GM12878 (cell line): ENCODE measurements around the gene GALNT16. TPM values are rescaled to one million over a fixed set of nuclear protein-coding genes. Genes with fewer than 3 reads are reported as not detected.
A peak's percentile ranks its signal among the peaks of the same experiment; 100 is the strongest.

Source experiments
- ATF7 ChIP-seq: fragments of 450-650 bp; IDR thresholded peaks from 2 replicates; pipeline ENCODE4 v1.6.1; 2016; ENCODE audit warnings: low read depth, mild to moderate bottlenecking
- POU2F2 ChIP-seq: IDR thresholded peaks from 3 replicates; pipeline ENCODE4 v1.6.1; 2011; ENCODE audit warnings: low read depth, mild to moderate bottlenecking, low read length, borderline replicate concordance
- SUZ12 ChIP-seq: fragments of 200-600 bp; sonication (generic); IDR thresholded peaks from one replicate; pipeline ENCODE4 v1.6.1; 2018; ENCODE audit warnings: antibody characterized with exemption, mild to moderate bottlenecking; ENCODE audit not compliant: unreplicated experiment
- polyA plus RNA-seq, 11 experiments: library from polyadenylated mRNA; depleted of rRNA in 4 of 11; unstranded in 6 of 11; stranded (reverse) in 5 of 11; fragments of >200 nt; fragmentation: Nextera tagmentation in 4 of 11; fragmentation: Illumina TruSeq in 1 of 11; extraction: Ambion mirVana in 4 of 11; extraction: Trizol in 1 of 11; gene quantifications; 1 replicate in 1 of 11; 2 replicates in 10 of 11; pipeline versions ENCODE4 v1.2.1 to v1.2.3, GENCODE V29; 2011 to 2016; ENCODE audit warnings: inconsistent platforms in 2 of 11, missing spikeins in 2 of 11, low read depth in 1 of 11
- total RNA-seq, 4 experiments: library from RNA; depleted of rRNA in 3 of 4; stranded (reverse); fragments of >200 nt in 3 of 4; fragmentation: Illumina TruSeq in 1 of 4; extraction: Trizol in 1 of 4; gene quantifications; 2 replicates each; pipeline versions ENCODE4 v1.2.1 to v1.2.3, GENCODE V29; 2013 to 2021
- TF ChIP-seq, protein P1 (sequence below): IDR thresholded peaks from 2 replicates; pipeline ENCODE4 v1.6.1; 2012; ENCODE audit warnings: improper control_type of control experiment, low read depth, low read length; ENCODE audit not compliant: insufficient replicate concordance
- TF ChIP-seq, protein P2 (sequence below): fragments of 150-350 bp; IDR thresholded peaks from 2 replicates; pipeline ENCODE4 v1.6.1; 2014; ENCODE audit warnings: mild to moderate bottlenecking, low read depth, low read length

The GALNT16 gene
- total and polyA plus RNA-seq, 10 of the 15 experiments (the other 5 are each of a cell fraction or from before 2014, with no cell fraction given): under 0.01 to 0.08 (median 0.03) TPM; not detected in 3

DNA sequence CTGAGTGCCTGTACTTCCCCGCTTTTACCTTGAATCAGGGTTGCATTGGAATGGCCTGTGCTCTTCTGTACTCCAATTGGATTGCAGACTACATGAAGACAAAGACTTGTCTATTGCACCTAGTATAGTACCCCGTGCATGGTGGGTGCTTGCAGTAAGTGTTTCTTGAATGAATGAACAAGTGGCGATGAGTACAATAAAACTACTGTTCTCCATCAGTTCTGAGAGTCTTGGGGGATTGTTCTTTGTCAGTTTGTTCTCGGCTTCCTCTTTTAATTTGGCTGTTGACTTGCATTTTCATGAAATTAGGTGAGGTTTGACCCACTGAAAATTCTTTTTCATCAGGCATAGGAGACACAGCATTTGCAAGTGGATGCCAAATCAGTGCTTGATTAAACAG lies 104.0 kb downstream of the GALNT16 start (continued):
- TF ChIP-seq, protein P1, sequence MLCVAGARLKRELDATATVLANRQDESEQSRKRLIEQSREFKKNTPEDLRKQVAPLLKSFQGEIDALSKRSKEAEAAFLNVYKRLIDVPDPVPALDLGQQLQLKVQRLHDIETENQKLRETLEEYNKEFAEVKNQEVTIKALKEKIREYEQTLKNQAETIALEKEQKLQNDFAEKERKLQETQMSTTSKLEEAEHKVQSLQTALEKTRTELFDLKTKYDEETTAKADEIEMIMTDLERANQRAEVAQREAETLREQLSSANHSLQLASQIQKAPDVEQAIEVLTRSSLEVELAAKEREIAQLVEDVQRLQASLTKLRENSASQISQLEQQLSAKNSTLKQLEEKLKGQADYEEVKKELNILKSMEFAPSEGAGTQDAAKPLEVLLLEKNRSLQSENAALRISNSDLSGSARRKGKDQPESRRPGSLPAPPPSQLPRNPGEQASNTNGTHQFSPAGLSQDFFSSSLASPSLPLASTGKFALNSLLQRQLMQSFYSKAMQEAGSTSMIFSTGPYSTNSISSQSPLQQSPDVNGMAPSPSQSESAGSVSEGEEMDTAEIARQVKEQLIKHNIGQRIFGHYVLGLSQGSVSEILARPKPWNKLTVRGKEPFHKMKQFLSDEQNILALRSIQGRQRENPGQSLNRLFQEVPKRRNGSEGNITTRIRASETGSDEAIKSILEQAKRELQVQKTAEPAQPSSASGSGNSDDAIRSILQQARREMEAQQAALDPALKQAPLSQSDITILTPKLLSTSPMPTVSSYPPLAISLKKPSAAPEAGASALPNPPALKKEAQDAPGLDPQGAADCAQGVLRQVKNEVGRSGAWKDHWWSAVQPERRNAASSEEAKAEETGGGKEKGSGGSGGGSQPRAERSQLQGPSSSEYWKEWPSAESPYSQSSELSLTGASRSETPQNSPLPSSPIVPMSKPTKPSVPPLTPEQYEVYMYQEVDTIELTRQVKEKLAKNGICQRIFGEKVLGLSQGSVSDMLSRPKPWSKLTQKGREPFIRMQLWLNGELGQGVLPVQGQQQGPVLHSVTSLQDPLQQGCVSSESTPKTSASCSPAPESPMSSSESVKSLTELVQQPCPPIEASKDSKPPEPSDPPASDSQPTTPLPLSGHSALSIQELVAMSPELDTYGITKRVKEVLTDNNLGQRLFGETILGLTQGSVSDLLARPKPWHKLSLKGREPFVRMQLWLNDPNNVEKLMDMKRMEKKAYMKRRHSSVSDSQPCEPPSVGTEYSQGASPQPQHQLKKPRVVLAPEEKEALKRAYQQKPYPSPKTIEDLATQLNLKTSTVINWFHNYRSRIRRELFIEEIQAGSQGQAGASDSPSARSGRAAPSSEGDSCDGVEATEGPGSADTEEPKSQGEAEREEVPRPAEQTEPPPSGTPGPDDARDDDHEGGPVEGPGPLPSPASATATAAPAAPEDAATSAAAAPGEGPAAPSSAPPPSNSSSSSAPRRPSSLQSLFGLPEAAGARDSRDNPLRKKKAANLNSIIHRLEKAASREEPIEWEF: no peak
- TF ChIP-seq, protein P2, sequence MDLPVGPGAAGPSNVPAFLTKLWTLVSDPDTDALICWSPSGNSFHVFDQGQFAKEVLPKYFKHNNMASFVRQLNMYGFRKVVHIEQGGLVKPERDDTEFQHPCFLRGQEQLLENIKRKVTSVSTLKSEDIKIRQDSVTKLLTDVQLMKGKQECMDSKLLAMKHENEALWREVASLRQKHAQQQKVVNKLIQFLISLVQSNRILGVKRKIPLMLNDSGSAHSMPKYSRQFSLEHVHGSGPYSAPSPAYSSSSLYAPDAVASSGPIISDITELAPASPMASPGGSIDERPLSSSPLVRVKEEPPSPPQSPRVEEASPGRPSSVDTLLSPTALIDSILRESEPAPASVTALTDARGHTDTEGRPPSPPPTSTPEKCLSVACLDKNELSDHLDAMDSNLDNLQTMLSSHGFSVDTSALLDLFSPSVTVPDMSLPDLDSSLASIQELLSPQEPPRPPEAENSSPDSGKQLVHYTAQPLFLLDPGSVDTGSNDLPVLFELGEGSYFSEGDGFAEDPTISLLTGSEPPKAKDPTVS: no peak
- TF ChIP-seq POU2F2 (peak; percentile 8; the same call in 1 of the 3 replicates), SUZ12 (no peak), ATF7 (peak; percentile 11; the same call in 1 of the 2 replicates)
- TF ChIP-seq, all 136 proteins: peak for 6
